ENCODE data around the gene ARL3. TPM values are rescaled to one million over a fixed set of nuclear protein-coding genes. Genes with fewer than 3 reads are reported as not detected.

The ARL3 gene
- total and polyA plus RNA-seq, 9 donors: 9.5 to 25.6 (median 23.3) TPM

- H3K27ac ChIP-seq: peak overlapping the region in 1 of 2 donors; percentile 90
- intact Hi-C loops (cut with DNase I): loop anchor here in 2 of 4 donors (5.0 to 10.0 kb wide), 4 partner anchors 35 to 207 kb away; partner anchors contain the start of genes ACTR1A (in 1 of the 2), SUFU (in 1 of the 2) and TRIM8 (in 1 of the 2)
- H3K27me3 ChIP-seq: no peaks in the 10 kb centered on the region
- no peak for TF ChIP-seq POLR2A (IDR thresholded peaks at IDR 0.05)
- TF ChIP-seq CTCF (IDR thresholded peaks at IDR 0.05): no peak
- TF ChIP-seq EP300 (IDR thresholded peaks at IDR 0.05): no peak
- peaks cover 9% of the 10 kb centered on the region for H3K4me1 ChIP-seq (ENCODE audit: insufficient read depth)
- DNase-seq: no peak
- no peaks in the 10 kb centered on the region for H3K36me3 ChIP-seq
- H3K4me3 ChIP-seq: no peak overlapping the region
- 12 to 32% (median 17%) methylated on average over 4 of the region's 4 CpGs for WGBS, 3 donors
- H3K9me3 ChIP-seq: no peaks in the 10 kb centered on the region
These were observed 2.1 kb downstream of the ARL3 start for GRCh38 chr10:102712089-102712488.

GRCh38 chr10:102710609-102711008 lies 3.6 kb downstream of the ARL3 start:
- Histone ChIP-seq H3K36me3 (no peaks in the 10 kb centered on the region), H3K9me3 (no peaks in the 10 kb centered on the region), H3K27ac (peak overlapping the region in 1 of 2 donors; percentile 33), H3K27me3 (no peaks in the 10 kb centered on the region), H3K4me3 (no peak overlapping the region), H3K4me1 (ENCODE audit: insufficient read depth) (peaks cover 9% of the 10 kb centered on the region)
- intact Hi-C loops (cut with DNase I): loop anchor here in 2 of 4 donors (5.0 to 10.0 kb wide), 4 partner anchors 33 to 206 kb away; partner anchors contain the start of genes ACTR1A (in 1 of the 2), SUFU (in 1 of the 2) and TRIM8 (in 1 of the 2)
- WGBS, 3 donors: 2 to 20% (median 5%) methylated on average over 4 of the region's 4 CpGs
- DNase-seq: no peak
- TF ChIP-seq POLR2A (IDR thresholded peaks at IDR 0.05) (no peak), CTCF (IDR thresholded peaks at IDR 0.05) (no peak), EP300 (IDR thresholded peaks at IDR 0.05) (no peak)

- H3K9me3 ChIP-seq: no peaks in the 10 kb centered on the region
- peaks cover 8% of the 10 kb centered on the region for H3K4me1 ChIP-seq (ENCODE audit: insufficient read depth)
- no peak for TF ChIP-seq CTCF (IDR thresholded peaks at IDR 0.05)
- no peak for TF ChIP-seq POLR2A (IDR thresholded peaks at IDR 0.05)
- no peak for TF ChIP-seq EP300 (IDR thresholded peaks at IDR 0.05)
- no peak overlapping the region for H3K4me3 ChIP-seq
- no peaks in the 10 kb centered on the region for H3K27me3 ChIP-seq
- intact Hi-C loops (cut with DNase I): loop anchor here in 1 of 4 donors (10.0 kb wide), 1 partner anchor 51 kb away; no protein-coding TSS in a partner anchor
- no peaks in the 10 kb centered on the region for H3K36me3 ChIP-seq
- no peak for DNase-seq
- WGBS, 3 donors: 30 to 54% (median 37%) methylated on average over 2 of the region's 2 CpGs
- no peak overlapping the region for H3K27ac ChIP-seq
These were observed 8.7 kb downstream of the ARL3 start for GRCh38 chr10:102705531-102705930.

- H3K27me3 ChIP-seq: no peaks in the 10 kb centered on the region
- TF ChIP-seq POLR2A (IDR thresholded peaks at IDR 0.05): no peak
- TF ChIP-seq EP300 (IDR thresholded peaks at IDR 0.05): no peak
- no peak for TF ChIP-seq CTCF (IDR thresholded peaks at IDR 0.05)
- 72 to 86% (median 84%) methylated on average over 6 of the region's 6 CpGs for WGBS, 3 donors
- H3K4me3 ChIP-seq: no peak overlapping the region
- H3K36me3 ChIP-seq: no peaks in the 10 kb centered on the region
- no peak for DNase-seq
- no peak overlapping the region for H3K27ac ChIP-seq
- H3K9me3 ChIP-seq: no peaks in the 10 kb centered on the region
- H3K4me1 ChIP-seq (ENCODE audit: insufficient read depth): peaks cover 8% of the 10 kb centered on the region
- intact Hi-C loops (cut with DNase I): loop anchor here in 1 of 4 donors (10.0 kb wide), 1 partner anchor 50 kb away; no protein-coding TSS in a partner anchor
These were observed 9.3 kb downstream of the ARL3 start for GRCh38 chr10:102704915-102705314.
